Endothelial cell of umbilical vein (primary cell): ENCODE data around the gene LRRIQ1. TPM values are rescaled to one million over a fixed set of nuclear protein-coding genes. Genes with fewer than 3 reads are reported as not detected.

Source experiments
- BruUV-seq: library from RNA; stranded (reverse); fragments of 400-500 nt; replicated peaks from 2 replicates; lab custom pipeline; 2021; lab: Mats Ljungman, UMichigan
- CTCF ChIA-PET: fragments of 300-600, 350-600 bp; sonication (Branson Sonifier 250); formaldehyde crosslinking; loops from one replicate; lab custom pipeline; 2021; ENCODE audit warnings: antibody characterized with exemption, inconsistent platforms; lab: Charles Lee
- POLR2A ChIA-PET: fragments of 300-600, 350-600 bp; sonication (Branson Sonifier 250); formaldehyde crosslinking; loops from one replicate; lab custom pipeline; 2021; ENCODE audit warnings: antibody characterized with exemption, inconsistent platforms; lab: Charles Lee
- DNase-seq: peaks from one replicate; pipeline ENCODE4 v3.0.0-alpha.2; 2011; ENCODE audit warnings: low read depth, low spot score
- FAIRE-seq: peaks from 2 replicates; lab custom pipeline; 2011; peaks lifted over from hg19 to GRCh38; lab: Jason Lieb, UNC
- H2AFZ ChIP-seq: 2 replicates; pipeline ENCODE4 v1.6.0; 2012; ENCODE audit warnings: low read depth, low read length, control low read depth, inconsistent platforms
- H3K27ac ChIP-seq: 2 replicates; pipeline ENCODE4 v1.5.1; 2011; ENCODE audit warnings: low read depth, mild to moderate bottlenecking, control low read depth, low read length, moderate library complexity; ENCODE audit not compliant: insufficient read depth
- H3K27me3 ChIP-seq, 2 experiments: 2 replicates each; pipeline versions ENCODE4 v1.6.0 to v1.6.1; 2011; ENCODE audit warnings: low read length in 2 of 2, mixed read lengths in 1 of 2; ENCODE audit not compliant: control insufficient read depth in 2 of 2, insufficient read depth in 2 of 2
- H3K36me3 ChIP-seq, 2 experiments: 2 replicates in 1 of 2; 3 replicates in 1 of 2; pipeline ENCODE4 v1.5.1; 2011; ENCODE audit warnings: low read length in 2 of 2, mild to moderate bottlenecking in 1 of 2, moderate library complexity in 1 of 2; ENCODE audit not compliant: control insufficient read depth in 2 of 2, insufficient read depth in 2 of 2; ENCODE audit errors: extremely low read depth in 1 of 2
- H3K4me1 ChIP-seq: 3 replicates; pipeline ENCODE4 v1.5.1; 2011; ENCODE audit warnings: mild to moderate bottlenecking, low read length; ENCODE audit not compliant: control insufficient read depth, insufficient read depth; ENCODE audit errors: extremely low read depth
- H3K4me2 ChIP-seq: 2 replicates; pipeline ENCODE4 v1.6.1; 2011; ENCODE audit warnings: low read length, control low read depth, mixed read lengths; ENCODE audit not compliant: insufficient read depth
- H3K4me3 ChIP-seq, 3 experiments: fragments of 200-600 bp in 1 of 3; sonication (generic), shearing (Covaris generic) in 1 of 3; replicated peaks in 1 of 3; 2 replicates each; pipeline ENCODE4 v1.5.1; 2011 to 2016; ENCODE audit warnings: control low read depth in 3 of 3, low read length in 3 of 3, mild to moderate bottlenecking in 2 of 3, inconsistent platforms in 1 of 3, low read depth in 1 of 3, moderate library complexity in 1 of 3; ENCODE audit not compliant: insufficient read depth in 1 of 3
- H3K79me2 ChIP-seq: 2 replicates; pipeline ENCODE4 v1.6.0; 2012; ENCODE audit warnings: low read length, inconsistent platforms; ENCODE audit not compliant: control insufficient read depth, insufficient read depth
- H3K9ac ChIP-seq: replicated peaks from 2 replicates; pipeline ENCODE3; 2011; ENCODE audit warnings: low read length, control low read depth; ENCODE audit not compliant: insufficient read depth; ENCODE audit errors: extremely low read depth
- H3K9me1 ChIP-seq: replicated peaks from 3 replicates; pipeline ENCODE4 v1.6.0; 2011; ENCODE audit warnings: mild to moderate bottlenecking, low read length; ENCODE audit not compliant: control insufficient read depth, insufficient read depth; ENCODE audit errors: extremely low read depth
- H3K9me3 ChIP-seq: replicated peaks from 2 replicates; pipeline ENCODE4 v1.5.1; 2012; ENCODE audit warnings: low read length, inconsistent platforms; ENCODE audit not compliant: control insufficient read depth, insufficient read depth
- H4K20me1 ChIP-seq: replicated peaks from 2 replicates; pipeline ENCODE3; 2011; ENCODE audit warnings: mild to moderate bottlenecking, low read length; ENCODE audit not compliant: control insufficient read depth, insufficient read depth; ENCODE audit errors: extremely low read depth
- CTCF ChIP-seq, 2 donors: IDR thresholded peaks; 1 replicate in 1 of 2; 2 replicates in 1 of 2; pipeline ENCODE4 v1.5.1; 2011; ENCODE audit warnings: low read length in 2 of 2, mild to moderate bottlenecking in 2 of 2, moderate library complexity in 2 of 2, control low read depth in 1 of 2, inconsistent platforms in 1 of 2, low read depth in 1 of 2; ENCODE audit not compliant: insufficient read depth in 1 of 2; ENCODE audit errors: extremely low read depth in 1 of 2
- EZH2 ChIP-seq: IDR thresholded peaks from 2 replicates; pipeline ENCODE4 v1.6.1; 2012; ENCODE audit warnings: borderline replicate concordance, low read depth, mild to moderate bottlenecking, moderate library complexity, low read length, inconsistent platforms; ENCODE audit not compliant: severe bottlenecking
- FOS ChIP-seq: IDR thresholded peaks from 2 replicates; pipeline ENCODE4 v1.6.1; 2011; ENCODE audit warnings: mild to moderate bottlenecking, low read length, moderate library complexity, borderline replicate concordance; ENCODE audit not compliant: insufficient read depth
- GATA2 ChIP-seq: IDR thresholded peaks from 2 replicates; pipeline ENCODE4 v1.7.0; 2011; ENCODE audit warnings: low read depth, mild to moderate bottlenecking, moderate library complexity, mixed read lengths, low read length; ENCODE audit not compliant: insufficient read length, insufficient read depth
- JUN ChIP-seq: IDR thresholded peaks from 2 replicates; pipeline ENCODE4 v1.6.1; 2011; ENCODE audit warnings: borderline replicate concordance, low read depth; ENCODE audit not compliant: insufficient read length, insufficient read depth
- MYC ChIP-seq: IDR thresholded peaks from one replicate; pipeline ENCODE4 v1.6.1; 2011; ENCODE audit warnings: mild to moderate bottlenecking, low read depth, low read length
- POLR2A ChIP-seq: IDR thresholded peaks from 2 replicates; pipeline ENCODE4 v1.6.1; 2012; ENCODE audit warnings: low read depth, mild to moderate bottlenecking, control low read depth, low read length
- POLR2AphosphoS5 ChIP-seq: IDR thresholded peaks from 2 replicates; pipeline ENCODE4 v1.6.1; 2012; ENCODE audit warnings: low read depth, mild to moderate bottlenecking, control low read depth, low read length, moderate library complexity; ENCODE audit not compliant: insufficient read depth
- dilution Hi-C: fragments of 300-500 bp; cut with MboI; formaldehyde crosslinking; loops from one replicate; pipeline ENCODE4 v1.15.0; 2019; ENCODE audit warnings: low sequenced_read_pairs; ENCODE audit not compliant: extremely low pct_ligation_motif_present
- intact Hi-C: fragments of 100-400 bp; cut with micrococcal nuclease; formaldehyde crosslinking; loops from one replicate; pipeline ENCODE4 v1.10.0; 2022
- polyA plus RNA-seq, 4 experiments: library from polyadenylated mRNA; depleted of rRNA in 3 of 4; stranded (reverse) in 3 of 4; unstranded in 1 of 4; fragments of >200 nt; gene quantifications; 2 replicates each; pipeline versions ENCODE4 v1.2.1 to v1.2.3, GENCODE V29; 2011 to 2012; ENCODE audit warnings: missing spikeins in 1 of 4
- total RNA-seq: library from RNA; stranded (reverse); gene quantifications from 2 replicates; pipeline ENCODE4 v1.2.3, GENCODE V29; 2021
- TF ChIP-seq, protein P1 (sequence below): IDR thresholded peaks from 2 replicates; pipeline ENCODE4 v1.6.1; 2011; ENCODE audit not compliant: insufficient read depth, insufficient read length

Gene LRRIQ1
- total and polyA plus RNA-seq, 2 donors (not counting 3 experiments of a cell fraction or from before 2014, with no cell fraction given): 0.08 to 0.20 TPM

GRCh38 chr12:85152311-85152729, 116.2 kb downstream of the LRRIQ1 start:
- Histone ChIP-seq H3K9ac (no peak overlapping the region), H3K36me3 (no peaks in the 10 kb centered on the region), H3K9me3 (no peaks in the 10 kb centered on the region), H3K27ac (no peak overlapping the region), H2AFZ (peak overlapping the region; percentile 31), H3K4me3 (no peak overlapping the region), H3K9me1 (no peaks in the 10 kb centered on the region), H3K4me1 (no peaks in the 10 kb centered on the region), H3K79me2 (no peaks in the 10 kb centered on the region), H4K20me1 (no peaks in the 10 kb centered on the region), H3K27me3 (no peaks in the 10 kb centered on the region), H3K4me2 (no peak overlapping the region)
- intact Hi-C loops: no loop called here
- FAIRE-seq (no peak), DNase-seq (peak; percentile 13)
- BruUV-seq: no TSS peak
- dilution Hi-C loops: loop anchor here (25.0 kb wide), 1 partner anchor 285 kb away; no protein-coding TSS in a partner anchor
- ChIA-PET CTCF (interaction anchor here (1.0 to 2.1 kb wide), 9 partner anchors 11 to 296 kb away, joined by 3 to 17 read pairs (median 5); no protein-coding TSS in a partner anchor), POLR2A (no interaction called here)
- TF ChIP-seq FOS: no peak
- no peak for TF ChIP-seq CTCF (IDR thresholded peaks at IDR 0.05; ENCODE audit: extremely low read depth in 1 of 2, insufficient read depth in 1 of 2, low read depth in 1 of 2, low read length in 2 of 2)
- TF ChIP-seq JUN: no peak
- TF ChIP-seq EZH2: no peak
- TF ChIP-seq POLR2A: no peak
- TF ChIP-seq, protein P1, sequence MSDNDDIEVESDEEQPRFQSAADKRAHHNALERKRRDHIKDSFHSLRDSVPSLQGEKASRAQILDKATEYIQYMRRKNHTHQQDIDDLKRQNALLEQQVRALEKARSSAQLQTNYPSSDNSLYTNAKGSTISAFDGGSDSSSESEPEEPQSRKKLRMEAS: no peak
- TF ChIP-seq POLR2AphosphoS5: no peak
- no peak for TF ChIP-seq MYC
- TF ChIP-seq GATA2: no peak
